Activated CD4-positive, alpha-beta T cell treated with anti-CD3 and anti-CD28 coated beads, Interleukin-2, Interleukin-4, amounts not matched to agents 100 ng/mL and 50 ng/mL, durations not matched to agents 16 hours and 8 hours (primary cell): ENCODE measurements around the gene SLC43A2.
A peak's percentile ranks its signal among the peaks of the same experiment; 100 is the strongest.

Source experiments
- DNase-seq: peaks from one replicate; pipeline ENCODE4 v3.0.0-alpha.2; 2020; ENCODE audit warnings: low spot score

The SLC43A2 gene

GRCh38 chr17:1643999-1644492 lies 15.4 kb upstream of the SLC43A2 start:
- no peak for DNase-seq

GRCh38 chr17:1643293-1643998 lies 14.8 kb upstream of the SLC43A2 start:
- no peak for DNase-seq

DNA sequence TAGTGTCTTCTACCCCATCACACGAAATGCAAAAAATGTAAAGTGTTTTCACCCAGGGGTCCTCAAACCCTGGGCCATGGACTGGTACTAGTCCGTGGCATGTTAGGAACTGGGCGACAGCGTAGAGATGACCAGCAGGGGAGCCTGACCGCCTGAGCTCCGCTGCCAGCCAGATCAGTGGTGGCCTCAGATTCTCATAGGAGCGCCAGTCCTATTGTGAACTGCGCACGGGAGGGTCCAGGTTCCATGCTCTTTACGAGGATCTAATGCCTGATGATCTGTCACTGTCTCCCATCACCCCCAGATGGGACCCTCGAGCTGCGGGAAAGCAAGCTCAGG lies 12.4 kb upstream of the SLC43A2 start:
- no peak for DNase-seq

GRCh38 chr17:1640329-1641064 lies 11.9 kb upstream of the SLC43A2 start:
- DNase-seq = no peak

DNA sequence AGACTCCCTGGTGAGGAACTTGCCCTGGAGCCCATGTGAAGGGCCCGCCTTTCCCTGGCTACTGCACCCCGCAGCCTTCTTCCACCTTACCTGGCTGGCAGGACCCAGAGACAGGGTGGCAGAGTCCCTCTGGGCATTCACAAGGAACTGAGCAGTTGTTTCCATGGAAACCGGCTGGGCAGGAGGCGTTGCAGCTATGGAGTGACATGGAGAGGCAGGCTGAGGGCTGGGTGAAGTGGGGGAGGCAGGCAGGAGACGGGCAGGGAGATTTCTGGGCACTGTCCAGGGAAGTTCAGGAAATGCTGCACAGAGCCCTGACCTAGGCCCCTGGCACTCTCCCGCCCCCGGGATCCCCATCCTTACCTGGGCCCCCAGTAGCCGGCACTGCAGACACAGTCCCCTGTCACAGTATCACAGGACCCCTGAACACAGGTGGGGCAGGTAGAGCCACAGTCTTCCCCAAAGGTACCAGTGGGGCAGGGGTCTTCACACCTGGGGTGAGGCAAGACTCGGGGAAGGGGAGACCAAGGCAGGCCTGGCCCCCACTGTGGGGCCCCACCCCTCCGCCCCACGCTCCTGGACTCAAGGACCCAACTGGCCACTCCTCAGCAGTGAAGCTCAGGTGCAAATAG lies 11.0 kb upstream of the SLC43A2 start:
- DNase-seq = no peak

DNA sequence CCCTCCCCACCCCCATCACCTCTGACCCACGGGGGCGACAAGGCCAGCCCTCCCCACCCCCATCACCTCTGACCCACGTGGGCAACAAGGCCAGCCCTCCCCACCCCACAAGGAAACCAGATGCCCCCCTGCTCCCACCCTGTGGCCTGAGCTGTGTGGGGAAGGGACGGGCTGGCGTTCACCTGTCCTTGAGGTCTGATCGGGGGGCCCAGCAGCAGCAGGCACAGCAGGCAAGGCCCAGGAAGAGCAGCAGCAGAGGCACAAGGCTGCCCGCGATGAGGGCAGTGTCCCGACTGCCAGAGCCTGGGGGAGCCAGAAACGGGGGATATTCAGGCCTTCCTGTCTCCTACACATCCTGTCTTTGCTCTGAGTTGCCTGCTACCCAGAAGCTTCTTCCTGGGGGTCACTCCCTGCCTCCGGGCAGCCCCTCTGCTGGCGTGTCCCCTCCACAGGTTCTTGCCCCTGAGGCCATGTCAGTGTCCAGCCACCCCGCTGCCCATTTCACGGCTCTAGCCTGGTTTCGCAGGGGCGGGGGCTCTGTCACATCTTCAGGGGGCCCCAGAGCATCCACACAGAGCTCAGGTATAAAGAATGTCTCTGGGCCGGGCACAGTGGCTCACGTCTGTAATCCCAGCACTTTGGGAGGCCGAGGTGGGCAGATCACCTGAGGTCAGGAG lies 10.1 kb upstream of the SLC43A2 start:
- DNase-seq = no peak

- DNase-seq = no peak
These were observed 9.5 kb upstream of the SLC43A2 start for GRCh38 chr17:1638171-1638590.

DNA sequence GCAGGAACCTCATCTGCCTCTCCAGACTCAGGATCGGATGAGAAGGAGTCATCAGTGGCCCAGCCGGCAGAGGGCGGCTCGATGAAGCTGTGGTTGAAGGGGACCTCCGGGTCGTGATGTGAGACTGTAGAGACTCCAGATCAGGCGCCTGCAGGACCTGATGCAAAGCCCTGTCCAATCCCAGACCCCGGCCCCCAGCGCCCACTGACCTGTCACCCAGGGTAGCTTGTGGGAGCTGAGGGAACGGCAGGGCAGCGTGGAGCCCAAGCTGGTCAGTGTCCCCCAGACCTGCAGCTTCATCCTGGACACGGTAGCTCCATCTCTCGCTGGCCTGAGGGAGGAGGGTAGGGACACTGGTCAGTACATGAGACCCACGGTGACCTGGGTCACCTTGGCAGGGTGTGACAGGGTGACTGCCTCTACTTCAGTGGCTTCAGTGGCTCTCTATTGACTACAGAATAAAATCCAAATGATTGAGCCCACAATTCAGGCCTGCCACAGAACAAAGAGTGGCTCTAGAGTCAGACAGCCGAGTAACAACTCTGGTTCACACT lies 8.2 kb upstream of the SLC43A2 start:
- DNase-seq = no peak

- no peak for DNase-seq
These were observed 7.2 kb upstream of the SLC43A2 start for GRCh38 chr17:1635675-1636465.

GRCh38 chr17:1634841-1635650 lies 6.4 kb upstream of the SLC43A2 start:
- DNase-seq = no peak

- no peak for DNase-seq
These were observed 2.0 kb upstream of the SLC43A2 start for GRCh38 chr17:1630662-1631061.

- peak; percentile 75 for DNase-seq
These were observed 1.1 kb upstream of the SLC43A2 start for GRCh38 chr17:1629504-1630310.

DNA sequence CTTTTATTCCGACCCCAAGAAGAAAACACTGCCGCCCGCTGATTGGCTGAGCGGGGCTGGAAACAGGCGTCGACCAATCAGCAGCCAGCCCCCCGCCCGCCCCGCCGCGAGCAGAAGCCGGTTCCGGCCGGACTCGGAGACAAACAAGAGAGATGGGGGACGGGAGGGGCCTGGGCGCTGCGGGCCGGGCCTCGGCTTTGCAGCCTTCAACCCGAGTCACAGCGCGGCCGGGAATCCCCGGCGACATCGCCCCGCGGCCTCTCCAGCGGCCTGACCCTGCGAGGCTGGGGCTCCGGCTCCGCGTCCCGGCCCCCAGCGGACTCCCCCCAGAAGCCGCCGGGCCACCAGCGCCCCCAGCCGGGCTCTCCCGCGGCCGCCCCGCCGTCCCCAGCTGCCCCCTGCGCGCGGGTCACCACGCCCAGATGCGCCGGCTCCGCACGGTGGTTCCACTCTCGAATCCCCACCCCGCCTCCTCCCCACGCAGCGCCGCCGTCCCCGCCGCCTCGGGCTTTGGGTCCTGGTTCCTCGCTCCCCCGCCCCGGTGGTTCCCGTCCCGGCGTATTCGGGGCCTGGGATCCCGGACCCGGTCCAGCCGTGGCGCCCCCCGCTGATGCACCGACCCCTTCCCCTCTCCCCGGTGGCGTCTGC lies 346 bp upstream of the SLC43A2 start:
- peak; percentile 91 for DNase-seq

GRCh38 chr17:1627182-1627981 lies 1.3 kb downstream of the SLC43A2 start:
- DNase-seq = no peak

- DNase-seq = no peak
These were observed 2.3 kb downstream of the SLC43A2 start for GRCh38 chr17:1626333-1626732.

- no peak for DNase-seq
These were observed 3.1 kb downstream of the SLC43A2 start for GRCh38 chr17:1625581-1625980.

- DNase-seq = no peak
These were observed 3.6 kb downstream of the SLC43A2 start for GRCh38 chr17:1625053-1625452.

- no peak for DNase-seq
These were observed 4.0 kb downstream of the SLC43A2 start for GRCh38 chr17:1624650-1625049.
